Spleen (tissue), 11 donors: ENCODE results near the gene TRAPPC6A. TPM values are rescaled to one million over a fixed set of nuclear protein-coding genes. Genes with fewer than 3 reads are reported as not detected.
A peak's percentile ranks its signal among the peaks of the same experiment; 100 is the strongest.

Experiments
- DNase-seq: peaks from one replicate; pipeline ENCODE4 v3.0.0-alpha.2; 2020
- H3K27ac ChIP-seq, 8 donors: fragments of 200-600 bp; sonication (generic) in 7 of 8; 1 replicate in 4 of 8; 2 replicates in 4 of 8; pipeline versions ENCODE4 v1.5.0 to v1.8.0; 2016 to 2021; ENCODE audit warnings: inconsistent platforms in 4 of 8, mild to moderate bottlenecking in 4 of 8, moderate library complexity in 1 of 8
- H3K27me3 ChIP-seq, 7 donors: fragments of 200-600 bp; sonication (generic) in 6 of 7; replicated peaks in 1 of 7; 1 replicate in 4 of 7; 2 replicates in 3 of 7; pipeline versions ENCODE4 v1.5.0 to v1.8.0; 2016 to 2021; ENCODE audit warnings: inconsistent platforms in 3 of 7, mild to moderate bottlenecking in 1 of 7
- H3K36me3 ChIP-seq, 6 donors: fragments of 200-600 bp; sonication (generic) in 5 of 6; 1 replicate in 4 of 6; 2 replicates in 2 of 6; pipeline versions ENCODE4 v1.5.0 to v1.8.0; 2016 to 2021; ENCODE audit warnings: inconsistent platforms in 2 of 6
- H3K4me1 ChIP-seq, 6 donors: fragments of 200-600 bp; sonication (generic) in 5 of 6; 1 replicate in 3 of 6; 2 replicates in 3 of 6; pipeline versions ENCODE4 v1.5.0 to v1.8.0; 2016 to 2021; ENCODE audit warnings: inconsistent platforms in 3 of 6
- H3K4me3 ChIP-seq, 8 donors: fragments of 200-600 bp; sonication (generic) in 7 of 8; 1 replicate in 4 of 8; 2 replicates in 4 of 8; pipeline versions ENCODE4 v1.5.0 to v1.8.0; 2016 to 2021; ENCODE audit warnings: inconsistent platforms in 4 of 8, mild to moderate bottlenecking in 4 of 8, moderate library complexity in 2 of 8
- H3K9me3 ChIP-seq, 8 donors: fragments of 200-600 bp; sonication (generic) in 7 of 8; 1 replicate in 4 of 8; 2 replicates in 4 of 8; pipeline versions ENCODE4 v1.5.0 to v1.8.0; 2016 to 2021; ENCODE audit warnings: inconsistent platforms in 4 of 8
- POLR2A ChIP-seq, 3 donors: fragments of 450-650 bp; IDR thresholded peaks; one replicate each; pipeline ENCODE4 v1.5.1; 2017; ENCODE audit warnings: antibody characterized with exemption in 3 of 3, mild to moderate bottlenecking in 1 of 3
- POLR2AphosphoS5 ChIP-seq, 3 donors: sonication (generic); formaldehyde crosslinking; IDR thresholded peaks; one replicate each; pipeline ENCODE4 v1.5.1; 2017; ENCODE audit warnings: antibody characterized with exemption in 3 of 3
- WGBS, 5 donors: extraction: QIAGEN DNeasy Blood & Tissue Kit in 3 of 5; methylation state at CpG; one replicate each; pipeline versions ENCODE4 v1.1.5 to v1.1.7; 2013 to 2018; 5-methylcytosine and 5-hydroxymethylcytosine counted together
- intact Hi-C: fragments of 100-400 bp; cut with DNase I; formaldehyde crosslinking; loops from one replicate; pipeline ENCODE4 v1.15.0; 2023; ENCODE audit warnings: low total_unique reads
- polyA plus RNA-seq, 3 donors: library from polyadenylated mRNA; stranded (reverse); fragments of 200-250 nt; gene quantifications; one replicate each; pipeline ENCODE4 v1.2.1, GENCODE V29; 2013
- total RNA-seq, 7 donors: library from RNA; depleted of rRNA in 3 of 7; stranded (reverse); fragments of >200 nt in 3 of 7; fragmentation: NEBNext Ultra II Directional in 4 of 7; extraction: Animal tissue kit (Norgen Biotek cat#: 25700) in 4 of 7; gene quantifications; one replicate each; pipeline versions ENCODE4 v1.1.0 to v1.2.1, GENCODE V29; 2016 to 2021
- TF ChIP-seq, protein P1 (sequence below), 11 experiments: fragments of 200-600 bp in 7 of 11; fragments of 450-650 bp in 4 of 11; sonication (generic) in 4 of 11; IDR thresholded peaks in 8 of 11; conservative IDR thresholded peaks in 3 of 11; 1 replicate in 7 of 11; 2 replicates in 4 of 11; pipeline versions ENCODE4 v1.4.0 to v1.8.0; 2016 to 2021; ENCODE audit warnings: antibody characterized with exemption in 11 of 11, inconsistent platforms in 4 of 11, mild to moderate bottlenecking in 1 of 11
- donor health status: healthy with polysubstance abuse.
- donor health status: DM: no; HTN: no; CAD: no; lungs with moderate emphysema.
- donor health status: DM: no; HTN: no; CAD: no.
- donor health status: Bipolar disorder and iron deficiency.
- donor health status: healthy.
- donor health status: DM: no; HTN: no; CAD: no.
- donor health status: DM: yes; HTN: yes; CAD: no.

Gene TRAPPC6A
- total and polyA plus RNA-seq, 10 donors = 25.9 to 109 (median 39.8) TPM

DNA sequence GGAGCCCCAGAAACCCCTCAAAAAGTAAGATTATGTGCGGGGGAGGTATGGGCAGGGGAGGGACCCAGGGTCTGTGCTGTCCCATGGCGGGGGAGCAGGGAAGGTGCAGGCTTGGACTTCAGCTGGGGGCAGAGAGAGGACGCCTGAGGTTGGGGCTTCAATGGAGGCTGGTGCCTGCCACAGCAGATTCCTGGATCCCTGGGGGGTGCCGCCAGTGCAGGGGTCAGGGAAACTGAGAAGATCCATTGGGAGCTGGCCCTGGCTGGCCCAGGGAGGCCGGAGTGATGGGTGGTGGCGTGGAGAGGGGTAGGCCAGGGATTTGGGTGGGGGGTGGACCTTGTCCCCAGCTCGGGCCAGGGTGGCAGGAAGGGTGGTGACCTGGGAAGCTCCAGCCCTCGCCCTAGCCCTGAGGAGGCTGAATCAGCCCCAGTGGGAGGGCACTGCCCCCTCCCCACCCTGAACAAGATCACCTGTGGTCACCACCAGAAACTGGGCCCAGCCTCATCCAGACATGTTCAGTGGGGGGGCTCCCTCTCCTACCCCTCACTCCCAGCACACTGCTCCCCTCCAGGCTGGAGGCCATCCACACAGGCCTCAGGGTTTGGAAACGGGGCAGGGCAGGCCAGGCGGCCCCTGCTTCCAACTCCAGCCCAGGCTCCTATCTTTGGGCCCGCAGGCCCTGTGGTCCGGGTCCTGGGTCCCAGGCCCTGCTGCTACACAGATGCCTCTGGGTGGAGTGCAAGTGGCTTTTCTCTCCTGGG lies 18.6 kb downstream of the TRAPPC6A start:
- H3K27ac ChIP-seq = no peak overlapping the region
- no peak for DNase-seq
- TF ChIP-seq, protein P1, sequence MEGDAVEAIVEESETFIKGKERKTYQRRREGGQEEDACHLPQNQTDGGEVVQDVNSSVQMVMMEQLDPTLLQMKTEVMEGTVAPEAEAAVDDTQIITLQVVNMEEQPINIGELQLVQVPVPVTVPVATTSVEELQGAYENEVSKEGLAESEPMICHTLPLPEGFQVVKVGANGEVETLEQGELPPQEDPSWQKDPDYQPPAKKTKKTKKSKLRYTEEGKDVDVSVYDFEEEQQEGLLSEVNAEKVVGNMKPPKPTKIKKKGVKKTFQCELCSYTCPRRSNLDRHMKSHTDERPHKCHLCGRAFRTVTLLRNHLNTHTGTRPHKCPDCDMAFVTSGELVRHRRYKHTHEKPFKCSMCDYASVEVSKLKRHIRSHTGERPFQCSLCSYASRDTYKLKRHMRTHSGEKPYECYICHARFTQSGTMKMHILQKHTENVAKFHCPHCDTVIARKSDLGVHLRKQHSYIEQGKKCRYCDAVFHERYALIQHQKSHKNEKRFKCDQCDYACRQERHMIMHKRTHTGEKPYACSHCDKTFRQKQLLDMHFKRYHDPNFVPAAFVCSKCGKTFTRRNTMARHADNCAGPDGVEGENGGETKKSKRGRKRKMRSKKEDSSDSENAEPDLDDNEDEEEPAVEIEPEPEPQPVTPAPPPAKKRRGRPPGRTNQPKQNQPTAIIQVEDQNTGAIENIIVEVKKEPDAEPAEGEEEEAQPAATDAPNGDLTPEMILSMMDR (IDR thresholded peaks at IDR 0.05 in 8 of 11, conservative IDR thresholded peaks at IDR 0.05 in 3 of 11) = no peak
- TF ChIP-seq POLR2AphosphoS5 (IDR thresholded peaks at IDR 0.05) = peak in 1 of 3 donors; percentile 43
- H3K36me3 ChIP-seq = no peaks in the 10 kb centered on the region
- intact Hi-C loops = no loop called here
- peaks cover 4 to 13% (median 9%) of the 10 kb centered on the region in 6 donors for H3K4me1 ChIP-seq
- no peaks in the 10 kb centered on the region for H3K9me3 ChIP-seq
- WGBS, 5 donors = 75 to 89% (median 82%) methylated on average over 10 to 12 of the region's 12 CpGs
- H3K27me3 ChIP-seq = peaks cover 0 to 76% (median 17%) of the 10 kb centered on the region in 7 donors
- no peak overlapping the region for H3K4me3 ChIP-seq

DNA sequence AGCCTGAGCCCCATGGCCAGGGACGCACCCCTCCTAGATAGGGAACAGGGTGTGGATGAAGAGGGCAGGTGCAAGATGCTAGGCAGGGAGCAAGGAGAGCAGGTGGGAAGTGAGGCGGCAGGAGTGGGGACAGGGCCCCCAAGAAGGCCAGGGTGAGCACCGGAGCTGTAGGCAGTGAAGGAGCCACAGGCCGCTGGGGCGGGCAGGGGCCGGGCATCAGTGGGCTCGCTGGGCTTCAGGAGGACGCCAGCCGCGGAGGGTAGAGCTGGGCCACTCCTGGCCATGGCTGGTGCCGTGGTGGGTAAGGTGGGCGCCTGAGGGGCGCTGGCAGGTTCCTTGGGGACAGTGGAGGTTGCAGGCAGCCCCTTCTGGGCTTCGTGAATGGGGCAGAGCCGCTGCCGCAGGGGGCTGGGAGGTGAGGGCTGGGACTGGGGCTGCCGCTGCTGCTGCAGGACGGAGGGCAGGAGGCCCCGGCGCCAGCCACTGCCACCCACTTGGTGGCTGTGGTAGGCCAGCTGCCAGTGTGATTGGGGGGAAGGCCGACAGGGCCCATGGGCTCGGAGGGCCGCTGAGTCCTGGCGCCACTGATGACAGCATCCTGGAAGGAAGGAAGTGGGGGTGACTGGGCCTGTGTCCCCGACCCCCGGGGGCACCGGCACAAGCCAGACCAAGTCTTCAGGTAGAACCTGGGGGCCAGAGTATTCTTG lies 19.4 kb downstream of the TRAPPC6A start:
- TF ChIP-seq POLR2A (IDR thresholded peaks at IDR 0.05) (no peak), POLR2AphosphoS5 (IDR thresholded peaks at IDR 0.05) (peak in 1 of 3 donors; percentile 10)
- TF ChIP-seq, protein P1 (IDR thresholded peaks at IDR 0.05 in 8 of 11, conservative IDR thresholded peaks at IDR 0.05 in 3 of 11) = no peak
- Histone ChIP-seq H3K27ac (no peak overlapping the region), H3K4me1 (peaks cover 4 to 13% (median 9%) of the 10 kb centered on the region in 6 donors), H3K36me3 (no peaks in the 10 kb centered on the region), H3K4me3 (no peak overlapping the region), H3K27me3 (peaks cover 0 to 84% (median 24%) of the 10 kb centered on the region in 7 donors), H3K9me3 (no peaks in the 10 kb centered on the region)
- intact Hi-C loops = no loop called here
- WGBS, 5 donors = 52 to 61% (median 56%) methylated on average over 23 to 27 of the region's 27 CpGs
- no peak for DNase-seq

DNA sequence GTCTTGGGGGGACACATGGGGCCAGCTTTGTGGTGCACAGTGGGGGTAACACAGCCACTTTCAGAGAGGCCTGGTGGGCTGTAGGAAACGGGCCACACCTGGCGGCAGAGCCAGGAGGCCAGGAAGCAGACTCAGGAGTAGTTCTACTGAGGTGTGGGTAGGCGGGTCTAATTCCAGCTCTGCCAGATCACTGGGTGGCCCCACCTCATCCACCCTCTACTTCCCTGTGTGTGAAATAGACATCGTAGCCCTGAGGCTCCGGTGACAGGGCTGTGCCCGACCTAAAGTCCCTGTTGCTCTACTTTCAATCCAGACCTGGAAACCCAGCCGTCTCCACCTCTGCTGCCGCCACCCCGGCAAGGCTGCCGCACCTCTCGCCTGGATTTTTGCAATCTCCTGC lies 21.3 kb downstream of the TRAPPC6A start:
- Histone ChIP-seq H3K36me3 (no peaks in the 10 kb centered on the region), H3K27me3 (peaks cover 0 to 100% (median 41%) of the 10 kb centered on the region in 7 donors), H3K4me3 (no peak overlapping the region), H3K9me3 (no peaks in the 10 kb centered on the region), H3K27ac (no peak overlapping the region), H3K4me1 (peaks cover 23 to 31% (median 27%) of the 10 kb centered on the region in 6 donors)
- no peak for DNase-seq
- WGBS, 5 donors = 82 to 88% (median 85%) methylated on average over 11 of the region's 11 CpGs
- TF ChIP-seq, protein P1 (IDR thresholded peaks at IDR 0.05 in 8 of 11, conservative IDR thresholded peaks at IDR 0.05 in 3 of 11) = no peak
- TF ChIP-seq POLR2A (IDR thresholded peaks at IDR 0.05) (no peak), POLR2AphosphoS5 (IDR thresholded peaks at IDR 0.05) (no peak)
- intact Hi-C loops = no loop called here
